Activated T-helper 1 cell treated with Interleukin-2 at 50 U/mL for 16 hours (primary cell): ENCODE data around the gene DAPK1.

Experiments used
- DNase-seq: peaks from one replicate; pipeline ENCODE4 v3.0.0-alpha.2; 2020; ENCODE audit warnings: low read depth

The DAPK1 gene

DNA sequence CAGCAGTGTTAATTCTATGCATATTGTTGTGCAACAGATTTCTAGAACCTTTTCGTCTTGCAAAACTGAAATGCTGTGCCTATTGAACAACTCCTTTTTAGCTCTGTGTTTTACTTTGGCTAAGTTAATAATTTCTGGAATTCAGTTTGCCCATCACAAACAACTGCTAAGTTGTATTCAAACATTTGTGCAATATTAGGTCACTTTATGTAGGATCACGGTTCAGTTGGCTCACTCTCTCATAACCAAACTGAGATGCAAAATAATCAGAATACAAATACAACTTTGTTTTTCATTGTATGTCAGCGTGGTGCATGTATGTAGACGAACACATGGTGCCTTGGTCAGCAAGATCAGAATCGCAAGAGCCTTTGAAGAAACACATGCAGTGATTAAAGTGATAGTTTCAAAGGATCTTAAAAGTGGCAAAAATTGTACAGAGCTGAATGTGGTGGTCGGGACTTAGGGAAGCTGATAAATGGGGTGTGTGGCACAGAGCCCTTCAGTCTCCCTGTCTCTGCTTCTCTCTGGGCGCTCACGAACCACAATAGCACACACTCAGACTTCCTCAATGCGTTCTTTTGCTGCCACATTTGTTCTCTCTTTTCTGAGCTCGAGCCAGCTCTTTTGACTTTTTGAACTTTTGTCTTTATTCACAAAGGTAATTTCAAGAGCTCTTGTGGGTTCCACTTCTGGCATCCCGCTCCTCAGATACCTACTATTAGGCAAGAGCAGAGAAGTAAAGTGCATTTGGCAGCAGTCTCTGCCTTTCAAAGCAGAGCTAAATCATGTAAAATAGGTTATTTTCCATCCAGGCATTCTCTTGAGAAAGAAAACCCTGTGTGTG, 115.8 kb downstream of the DAPK1 start:
- no peak for DNase-seq

DNA sequence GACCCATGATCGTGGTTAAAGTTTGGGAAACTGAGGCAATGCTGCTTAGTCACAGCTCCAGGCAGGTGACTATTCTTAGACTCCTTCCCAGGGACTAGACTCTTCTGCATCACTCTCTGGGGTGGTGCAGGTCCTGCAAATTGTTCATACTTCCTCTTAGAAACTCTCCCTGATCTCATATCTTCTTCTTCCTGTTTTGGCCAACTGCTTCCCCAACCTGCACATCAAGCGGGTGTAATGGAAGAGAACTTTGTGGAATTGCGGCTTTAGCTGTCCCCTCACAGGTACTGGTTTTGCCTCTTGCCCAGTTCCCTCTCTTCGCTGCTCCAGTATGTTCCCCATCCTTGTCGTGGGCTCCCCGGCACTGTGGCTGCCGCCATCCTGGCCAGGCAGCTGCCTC, 116.7 kb downstream of the DAPK1 start:
- DNase-seq = no peak

DNA sequence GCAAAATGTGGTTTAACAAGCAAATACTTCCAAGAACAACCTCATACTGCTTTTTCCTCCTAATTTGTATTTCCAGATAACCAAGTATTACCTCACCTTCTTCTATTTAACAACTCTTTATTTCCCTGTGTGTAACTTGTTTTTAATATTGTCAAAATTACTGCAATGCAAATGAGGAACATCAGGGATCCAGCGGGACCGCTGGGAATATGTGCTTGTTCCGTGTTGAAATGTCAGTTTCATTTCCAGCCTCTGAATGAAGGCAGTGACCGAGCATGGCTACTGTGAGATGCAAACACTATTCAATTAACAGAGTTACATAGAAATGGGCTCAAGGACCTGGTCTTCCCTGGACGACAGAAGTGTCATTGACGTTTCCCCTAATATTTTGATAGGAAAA, 117.5 kb downstream of the DAPK1 start:
- no peak for DNase-seq

DNA sequence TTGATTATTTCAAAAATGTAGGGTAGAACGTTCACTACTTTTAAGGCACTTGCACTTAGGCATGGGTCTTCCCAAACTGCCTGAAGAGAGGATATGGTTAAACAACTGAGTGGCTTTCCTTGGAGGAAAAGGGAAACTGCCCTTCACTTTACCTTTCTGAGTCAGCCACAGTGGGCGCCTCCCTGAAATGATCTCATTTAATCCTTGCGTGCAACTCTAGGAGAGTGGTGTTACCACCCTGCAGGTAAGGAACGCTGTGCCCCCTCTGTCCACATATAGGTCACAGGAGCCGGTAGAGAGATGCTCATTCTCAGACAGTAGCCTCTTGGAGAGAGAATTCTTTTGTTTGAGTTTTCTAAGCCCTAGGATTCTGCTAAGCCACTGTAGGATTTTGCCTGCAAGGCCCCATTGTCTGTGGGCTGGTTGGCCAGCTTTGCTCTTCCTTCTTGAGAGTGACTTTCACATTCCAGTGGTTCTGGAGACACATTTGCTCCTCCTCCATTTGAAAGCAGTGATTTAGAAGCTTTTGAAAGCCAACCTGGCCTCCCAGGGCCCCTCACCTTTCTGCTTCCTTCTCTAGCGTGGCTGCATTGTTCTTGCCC, 118.0 kb downstream of the DAPK1 start:
- DNase-seq = no peak

DNA sequence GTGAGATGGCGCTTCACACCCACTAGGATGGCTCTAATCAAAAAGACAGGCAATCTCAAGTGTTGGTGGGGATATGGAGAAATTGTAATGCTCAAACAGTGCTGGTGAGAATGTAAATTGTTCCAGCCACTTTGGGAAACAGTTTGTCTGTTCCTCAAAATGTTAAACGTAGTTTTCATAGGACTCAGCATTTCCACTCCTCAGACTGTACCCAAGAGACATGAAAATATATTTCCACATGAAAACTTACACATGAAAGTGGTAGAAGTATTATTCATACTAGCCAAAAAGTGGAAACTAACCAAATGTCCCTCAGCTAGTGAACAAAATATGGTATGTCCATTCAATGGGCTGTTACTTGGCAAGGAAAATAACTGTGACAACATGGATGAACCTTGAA, 120.6 kb downstream of the DAPK1 start:
- no peak for DNase-seq

DNA sequence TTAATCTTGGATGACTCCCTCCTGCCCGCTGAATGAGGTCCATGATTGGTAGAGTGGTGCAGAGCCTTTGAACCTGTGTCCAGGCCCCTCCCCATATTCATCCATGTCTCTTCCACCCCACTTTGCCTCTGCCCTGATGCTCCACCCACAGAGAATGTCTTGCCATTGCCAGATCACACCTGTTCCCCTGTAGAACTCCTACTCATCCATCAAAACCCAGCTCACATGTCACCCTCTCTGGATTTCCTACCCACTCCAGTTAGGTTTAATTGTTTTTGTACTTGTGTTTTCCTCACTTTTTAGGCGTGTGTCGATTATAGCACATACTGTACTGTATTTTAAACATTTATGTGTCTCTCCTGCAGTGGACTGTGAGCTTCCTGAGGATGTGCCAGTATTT, 121.3 kb downstream of the DAPK1 start:
- no peak for DNase-seq

DNA sequence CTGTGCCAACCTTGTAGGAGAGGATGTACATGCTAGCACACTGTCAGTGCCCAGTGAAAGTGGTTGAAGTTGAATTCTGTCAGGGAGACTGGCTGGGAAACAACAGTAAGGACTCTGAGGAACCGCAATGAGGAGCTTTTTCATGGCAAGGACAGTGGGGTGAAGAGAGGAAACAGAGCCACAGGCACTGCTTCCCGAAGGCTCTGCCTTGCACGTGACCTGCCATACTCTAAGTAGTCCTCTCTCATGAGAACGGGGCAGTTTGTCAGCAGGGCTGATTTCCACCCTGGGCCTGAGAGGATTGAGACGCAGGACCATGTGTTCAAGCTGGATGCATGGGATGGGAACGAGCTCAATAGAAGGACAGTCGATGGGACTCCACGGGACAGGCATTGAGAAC, 121.7 kb downstream of the DAPK1 start:
- no peak for DNase-seq

DNA sequence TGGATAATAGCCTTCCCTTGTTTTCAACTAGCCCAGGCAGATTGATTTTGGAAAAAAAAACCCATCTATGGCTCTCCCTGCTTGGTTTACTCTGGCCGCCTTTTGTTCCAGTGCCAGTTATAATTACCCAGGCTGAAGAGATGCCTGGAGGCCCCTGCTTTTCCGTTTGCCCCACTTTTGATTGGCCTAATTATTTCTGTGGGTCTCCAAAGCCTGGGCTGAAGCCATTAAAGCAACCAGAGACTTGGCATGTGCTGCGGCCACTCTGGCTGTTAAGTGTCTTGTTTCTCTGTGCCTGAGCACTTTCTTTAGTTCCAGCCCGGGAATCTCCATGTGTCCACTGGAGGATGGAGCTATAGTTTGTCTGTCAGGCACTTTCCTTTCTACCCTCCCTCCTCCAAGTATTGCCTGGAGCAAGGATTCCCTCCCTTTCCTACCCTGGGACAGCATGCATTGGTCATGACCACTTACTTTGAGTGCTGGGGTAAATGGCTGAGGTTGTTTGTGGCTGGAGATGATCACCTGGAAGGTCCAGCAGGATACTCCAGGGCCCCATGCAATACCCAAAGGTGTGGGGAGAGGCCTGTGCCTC, 123.2 kb downstream of the DAPK1 start:
- DNase-seq = no peak

DNA sequence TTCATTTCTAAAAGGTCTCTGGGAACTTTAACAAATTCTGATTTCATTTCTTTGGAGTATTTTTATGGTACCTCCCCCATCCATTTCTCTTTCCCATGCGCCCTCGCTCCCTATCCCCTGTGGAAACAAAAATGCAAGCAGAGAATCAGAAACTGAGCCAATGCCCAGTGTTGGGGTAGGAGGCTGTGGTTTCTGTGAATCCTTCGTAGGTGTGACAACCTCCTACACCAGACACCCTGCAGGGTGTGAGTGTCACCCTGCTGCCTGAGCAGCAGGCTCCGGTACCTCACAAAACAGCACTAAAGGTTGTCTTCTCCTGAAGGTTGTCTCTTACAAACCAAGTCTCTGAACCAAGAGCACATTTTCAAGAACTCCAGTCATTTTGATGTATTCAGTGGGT, 124.4 kb downstream of the DAPK1 start:
- DNase-seq = no peak

DNA sequence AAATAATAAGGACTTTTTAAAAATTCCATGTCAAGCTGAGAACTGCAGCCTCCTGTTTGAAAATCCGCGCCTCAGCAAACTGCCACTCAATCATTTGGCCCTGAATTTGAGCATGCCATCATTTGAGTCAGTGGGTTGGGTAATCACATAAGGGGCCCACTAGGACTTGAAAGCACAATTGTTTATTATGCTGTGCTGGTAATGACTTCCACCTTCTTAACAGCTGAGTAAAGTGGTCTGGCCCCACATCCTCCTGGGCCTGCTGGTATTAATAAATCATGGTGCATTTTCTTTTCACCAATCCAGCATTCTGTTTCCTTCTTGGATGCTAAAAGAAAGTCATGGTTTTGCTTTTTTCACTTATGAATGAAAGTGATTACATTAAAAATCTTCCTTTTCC, 125.3 kb downstream of the DAPK1 start:
- no peak for DNase-seq

DNA sequence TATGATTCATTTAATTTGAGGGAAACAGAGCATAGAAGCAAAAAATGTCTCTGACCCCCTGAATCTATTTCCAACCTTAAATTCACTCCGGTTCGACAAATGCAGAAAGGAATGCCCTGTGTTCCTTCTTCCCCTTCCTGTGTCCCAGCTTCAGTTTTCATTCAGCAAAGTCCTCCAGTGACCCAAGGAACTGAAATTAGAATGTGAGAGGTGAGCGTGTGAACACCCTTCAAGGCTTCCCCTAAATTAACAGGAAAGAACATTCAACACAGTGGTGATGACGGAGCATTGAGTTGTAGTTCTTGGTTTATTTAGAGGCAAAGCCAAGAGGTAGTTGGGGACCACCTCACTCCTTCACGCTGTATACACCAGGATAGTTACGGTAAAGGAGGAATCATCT, 130.7 kb downstream of the DAPK1 start:
- DNase-seq = no peak

DNA sequence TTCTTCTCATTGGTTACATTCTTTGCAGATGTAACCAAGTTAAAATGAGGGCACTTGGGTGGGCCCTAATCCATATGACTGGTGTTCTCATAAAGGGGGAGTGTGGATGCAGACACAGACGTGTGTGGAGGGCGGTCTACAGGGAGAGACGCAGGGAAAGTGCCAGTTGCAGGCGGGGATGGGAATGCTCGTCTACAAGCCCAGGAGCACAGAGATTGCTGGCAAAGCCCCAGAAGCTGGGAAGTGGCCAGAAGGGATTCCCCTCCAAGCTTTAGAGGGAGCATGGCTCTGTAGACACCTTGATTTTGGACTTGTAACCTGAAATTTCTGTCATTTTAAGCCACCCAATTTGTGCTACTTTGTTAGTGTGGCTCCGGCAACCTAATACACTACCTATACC, 131.4 kb downstream of the DAPK1 start:
- no peak for DNase-seq

DNA sequence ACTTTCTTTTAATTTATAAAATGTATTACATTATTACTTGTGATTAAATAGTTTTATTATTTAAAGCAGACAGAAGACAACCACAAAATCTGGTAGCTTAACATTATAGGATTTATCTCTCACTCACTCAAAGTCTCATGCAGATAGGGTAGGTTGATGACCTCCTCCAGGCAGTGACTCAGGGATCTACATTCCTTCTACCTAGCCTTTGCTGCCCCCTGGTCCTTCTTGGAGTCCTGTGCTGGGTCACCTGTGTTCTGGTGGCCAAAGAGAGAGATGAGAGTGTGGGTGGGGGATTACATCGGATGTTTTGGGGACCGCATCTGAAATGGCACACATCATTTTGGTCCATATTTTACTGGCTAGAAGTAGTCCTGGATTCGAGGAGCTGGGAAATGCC, 132.6 kb downstream of the DAPK1 start:
- DNase-seq = no peak

DNA sequence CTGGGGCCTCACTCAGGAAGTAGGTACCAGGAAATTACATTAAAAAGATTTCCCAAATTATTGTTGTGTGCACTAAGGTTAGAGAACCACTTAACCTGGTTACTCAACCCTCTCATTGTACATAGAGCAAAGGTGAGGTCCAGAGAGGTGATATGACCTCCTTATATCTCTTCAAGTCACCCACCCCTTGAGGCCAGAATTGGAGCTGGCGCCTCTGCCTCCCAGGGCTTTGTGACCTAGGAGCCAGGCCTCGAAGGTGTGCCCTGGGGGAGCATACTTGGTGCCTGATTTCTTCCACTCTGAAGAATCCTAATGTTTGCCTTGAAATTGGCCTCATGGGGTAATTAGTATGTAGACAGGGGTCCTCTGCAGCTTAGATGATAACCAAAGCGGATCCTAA, 133.2 kb downstream of the DAPK1 start:
- no peak for DNase-seq

DNA sequence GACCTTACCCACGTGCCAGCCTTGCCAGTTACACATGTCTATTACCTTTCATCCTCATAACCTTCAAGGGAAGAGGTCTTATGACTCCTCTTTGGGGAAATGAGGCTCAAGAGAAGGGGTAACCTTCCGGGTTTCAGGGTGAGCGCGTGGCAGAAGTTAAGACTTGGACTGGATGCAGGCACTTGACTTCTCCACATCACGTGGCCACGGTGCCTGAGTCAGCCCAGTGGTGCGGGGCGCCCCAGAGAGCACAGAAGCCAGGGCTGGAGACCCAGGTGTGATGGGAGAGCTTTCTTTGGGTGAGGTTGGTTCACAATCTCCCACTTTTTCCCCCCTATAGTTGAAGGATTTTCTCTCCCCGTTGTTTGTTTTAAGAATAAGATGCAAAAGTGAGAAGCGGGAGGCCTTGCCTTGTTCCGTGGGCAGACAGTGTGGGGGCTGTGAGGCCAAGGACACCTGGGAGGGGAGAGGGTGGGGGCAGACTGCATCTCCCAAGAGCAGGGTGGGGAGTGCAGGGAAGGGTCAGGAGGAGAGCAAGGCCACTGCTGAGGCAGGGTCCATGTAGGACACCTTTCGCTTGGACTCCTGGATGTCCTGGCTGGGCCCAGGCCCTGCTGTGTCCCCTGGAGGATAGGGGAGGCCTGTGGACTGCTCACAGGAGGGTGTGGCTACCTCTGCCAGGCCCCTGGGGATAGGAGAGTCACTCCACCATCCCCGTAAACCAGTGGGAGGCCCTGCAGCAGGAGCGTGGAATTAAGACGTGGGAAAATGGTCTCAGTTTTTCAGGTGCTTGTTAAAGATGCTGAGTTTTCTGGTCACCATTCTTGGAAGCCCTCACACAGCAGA, 138.2 kb downstream of the DAPK1 start:
- no peak for DNase-seq

DNA sequence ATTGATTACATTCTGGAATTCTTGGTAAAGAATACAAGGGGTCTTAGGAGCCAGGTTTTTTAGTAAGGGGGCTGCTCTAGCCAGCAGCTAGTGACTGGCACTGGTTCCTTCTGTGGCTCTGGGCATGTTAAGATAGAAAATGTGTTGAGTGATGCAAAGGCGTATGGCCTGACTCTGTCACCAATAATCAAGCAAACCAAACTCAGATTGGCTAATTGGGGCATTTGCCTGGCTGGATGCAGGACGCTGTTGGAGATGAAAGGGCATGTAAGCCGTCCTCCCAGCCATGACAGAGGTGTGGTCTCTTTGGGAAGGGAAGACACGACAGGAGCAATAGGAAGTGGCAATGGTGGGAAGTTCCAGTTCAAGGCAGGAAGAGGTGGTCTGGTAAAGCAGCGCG, 140.6 kb downstream of the DAPK1 start:
- no peak for DNase-seq

DNA sequence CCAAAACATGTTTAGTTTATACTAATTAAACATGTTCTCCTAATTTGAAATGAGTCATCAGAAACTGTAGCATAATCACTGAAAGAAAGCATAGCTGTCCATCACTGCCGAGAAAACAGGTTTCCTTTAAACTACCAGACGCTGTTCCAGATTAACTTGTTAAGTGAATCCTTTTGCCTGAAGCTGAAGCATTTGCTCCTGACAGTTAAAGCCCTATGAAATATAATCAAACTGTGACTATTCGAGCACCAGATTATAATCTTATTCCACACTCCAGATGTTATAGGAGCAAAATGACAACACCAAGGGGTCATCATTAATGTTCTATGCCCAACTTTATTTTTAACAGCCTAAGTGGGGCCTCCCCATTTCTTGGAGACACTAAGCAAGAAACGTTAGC, 142.3 kb downstream of the DAPK1 start:
- DNase-seq = no peak

DNA sequence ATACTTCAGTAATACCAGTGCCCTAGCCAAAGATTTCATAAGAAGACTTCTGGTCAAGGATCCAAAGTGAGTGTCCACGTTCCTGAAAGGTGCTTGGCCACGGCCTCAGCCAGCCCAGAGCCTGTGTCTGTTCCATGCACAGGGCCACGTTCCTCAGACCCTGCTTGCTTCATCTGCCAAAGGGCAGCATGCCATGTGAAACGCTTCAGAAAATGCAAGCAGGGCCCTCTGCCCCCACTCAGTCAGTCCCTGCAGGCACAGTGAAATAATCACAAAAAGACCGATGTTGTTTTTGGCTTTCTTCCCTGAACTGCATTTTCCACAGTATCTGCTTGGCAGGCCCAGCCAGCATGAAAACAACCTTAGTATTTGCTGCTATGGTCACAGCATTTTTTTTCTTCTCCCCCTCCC, 142.7 kb downstream of the DAPK1 start:
- DNase-seq = no peak

DNA sequence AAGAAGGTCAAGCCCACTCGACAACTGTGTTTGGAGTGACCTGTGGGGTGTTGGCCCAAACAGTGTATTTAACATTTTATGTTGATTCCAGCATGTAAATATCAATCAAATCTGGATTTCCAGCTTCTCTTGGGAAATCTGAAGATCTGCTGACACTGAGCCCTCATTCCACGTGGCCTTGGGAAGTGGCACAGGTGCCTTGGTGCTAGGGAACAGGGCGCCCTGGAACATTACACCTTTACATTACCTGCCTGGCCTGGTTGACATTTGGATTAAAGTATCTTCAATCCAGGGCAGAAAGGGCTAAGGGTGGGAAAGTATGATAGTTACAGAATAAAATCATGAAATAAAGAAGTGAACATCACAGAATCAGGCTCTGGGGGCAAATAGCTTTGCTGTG, 143.4 kb downstream of the DAPK1 start:
- no peak for DNase-seq

DNA sequence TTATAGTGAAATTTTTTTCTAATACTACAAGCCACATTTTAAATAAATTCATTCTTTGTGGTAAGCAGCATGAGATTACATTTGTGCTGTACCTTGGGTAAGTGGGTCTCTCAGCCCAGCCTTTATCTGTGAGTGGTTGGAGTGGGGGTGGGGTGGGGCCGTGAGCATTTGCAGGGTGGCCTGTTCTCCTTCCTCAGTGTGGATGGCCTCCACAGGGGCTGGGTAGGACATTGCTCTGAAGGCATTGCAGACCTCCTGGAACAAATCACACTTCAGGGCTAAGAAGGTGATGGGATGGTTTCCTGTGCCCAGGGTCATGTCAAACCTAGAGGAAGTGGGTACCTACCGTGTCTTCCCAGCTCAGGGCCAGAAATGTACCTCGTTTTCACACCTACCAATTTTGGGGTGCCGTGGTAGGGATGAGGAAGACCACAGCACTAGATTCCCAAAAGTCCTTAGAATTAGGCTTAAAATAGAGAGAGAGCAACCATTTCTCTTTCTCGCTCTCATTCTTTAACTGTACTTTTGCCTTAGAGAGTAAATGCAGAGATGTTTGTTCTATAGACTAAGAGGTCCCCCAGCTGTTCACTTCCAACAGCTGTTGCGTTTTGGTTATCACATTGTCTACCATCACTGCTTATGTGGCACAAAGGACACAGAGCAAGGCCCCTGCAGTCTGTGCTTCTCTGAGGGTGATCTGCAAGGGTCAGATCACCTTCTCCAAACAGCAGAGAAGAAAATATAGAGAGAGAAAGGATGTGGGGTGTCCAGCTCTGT, 144.9 kb downstream of the DAPK1 start:
- DNase-seq = no peak

DNA sequence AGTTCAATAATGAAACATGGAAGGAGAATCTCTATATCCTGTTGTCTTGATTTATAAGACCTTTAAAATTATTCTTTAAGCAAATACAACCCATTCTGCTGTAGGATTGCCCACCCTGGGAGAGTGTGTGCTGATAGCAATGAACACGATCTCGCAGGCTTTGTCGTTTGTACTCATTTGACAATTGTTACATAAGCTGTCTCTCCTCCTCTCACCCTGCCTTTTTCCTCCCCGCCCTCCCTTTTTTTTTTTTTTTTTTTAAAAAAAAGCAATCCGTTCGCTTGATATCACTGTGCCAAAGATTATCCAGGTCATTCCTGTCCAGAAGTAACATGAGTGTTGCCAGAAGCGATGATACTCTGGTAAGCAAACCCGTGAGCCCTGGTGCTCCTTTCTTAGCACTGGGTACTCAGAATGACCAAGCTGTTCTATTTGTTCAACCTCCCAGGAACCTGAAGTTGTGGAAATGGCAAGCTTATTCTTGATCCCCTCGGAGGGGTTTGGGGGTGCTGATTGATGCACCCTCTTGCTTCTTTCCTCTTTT, 145.5 kb downstream of the DAPK1 start:
- no peak for DNase-seq
